Ovary (tissue), 9 donors: ENCODE measurements around the gene SIN3A. TPM values are rescaled to one million over a fixed set of nuclear protein-coding genes. Genes with fewer than 3 reads are reported as not detected.
"Not testable (repeated sequence)": the region's sequence is repeated elsewhere in the genome, so short reads cannot be mapped to it uniquely, and the experiment has no call there.

ENCODE experiments used
- DNase-seq, 5 donors: peaks; one replicate each; pipeline ENCODE4 v3.0.0-alpha.2; 2019 to 2020
- H3K27ac ChIP-seq, 2 donors: fragments of 200-600 bp; one replicate each; pipeline versions ENCODE4 v1.5.1 to v1.8.0; 2019 to 2022
- H3K27me3 ChIP-seq: fragments of 200-600 bp; one replicate; pipeline ENCODE4 v1.8.0; 2022
- H3K36me3 ChIP-seq: fragments of 200-600 bp; sonication (generic); one replicate; pipeline ENCODE4 v1.5.1; 2019
- H3K4me1 ChIP-seq: one replicate; pipeline ENCODE4 v1.8.1; 2013; ENCODE audit warnings: mild to moderate bottlenecking, moderate library complexity; ENCODE audit not compliant: insufficient read depth
- H3K4me3 ChIP-seq: fragments of 200-600 bp; sonication (generic); one replicate; pipeline ENCODE4 v1.5.1; 2017
- H3K9me3 ChIP-seq, 2 donors: fragments of 200-600 bp in 1 of 2; sonication (generic) in 1 of 2; one replicate each; pipeline versions ENCODE4 v1.5.1 to v1.8.1; 2013 to 2019; ENCODE audit warnings: mild to moderate bottlenecking in 1 of 2, moderate library complexity in 1 of 2
- EP300 ChIP-seq: sonication (generic); formaldehyde crosslinking; IDR thresholded peaks from one replicate; pipeline ENCODE4 v1.6.1; 2017; ENCODE audit warnings: antibody characterized with exemption
- POLR2A ChIP-seq: fragments of 450-650 bp; IDR thresholded peaks from one replicate; pipeline ENCODE4 v1.6.1; 2017; ENCODE audit warnings: antibody characterized with exemption, mild to moderate bottlenecking, moderate library complexity
- WGBS, 3 donors: extraction: QIAGEN DNeasy Blood & Tissue Kit in 1 of 3; methylation state at CpG; one replicate each; pipeline versions ENCODE4 v1.1.5 to v1.1.7; 2013 to 2017; 5-methylcytosine and 5-hydroxymethylcytosine counted together
- intact Hi-C, 4 donors: fragments of 100-400 bp; cut with DNase I; formaldehyde crosslinking; loops; one replicate each; pipeline versions ENCODE4 v1.11.0 to v1.15.1; 2022 to 2023
- polyA plus RNA-seq, 2 donors: library from polyadenylated mRNA; stranded (reverse); fragments of 200-250 nt in 1 of 2; fragments of 350-450 nt in 1 of 2; fragmentation: Illumina TruSeq in 1 of 2; extraction: RNeasy Lipid Tissue Mini Kit (QIAGEN cat#74804) in 1 of 2; gene quantifications; one replicate each; pipeline ENCODE4 v1.2.3, GENCODE V29; 2013 to 2014
- total RNA-seq, 7 donors: library from RNA; depleted of rRNA in 2 of 7; stranded (reverse); fragments of >200 nt in 2 of 7; fragmentation: NEBNext Ultra II Directional in 3 of 7; extraction: Animal tissue kit (Norgen Biotek cat#: 25700) in 3 of 7; gene quantifications; one replicate each; pipeline versions ENCODE4 v1.1.0 to v1.2.4, GENCODE V29; 2016 to 2023
- TF ChIP-seq, protein P1 (sequence below), 3 donors: fragments of 450-650 bp in 2 of 3; fragments of 200-600 bp in 1 of 3; IDR thresholded peaks; one replicate each; pipeline versions ENCODE4 v1.5.1 to v1.8.0; 2016 to 2022; ENCODE audit warnings: antibody characterized with exemption in 3 of 3, mild to moderate bottlenecking in 1 of 3
- donor health status: DM: no; HTN: no; CAD: no; lungs with moderate emphysema.
- donor health status: DM: no; HTN: no; CAD: no.
- donor health status: Bipolar disorder and iron deficiency.
- donor health status: DM: yes; HTN: yes; CAD: no.
- donor health status: DM: no; HTN: no; CAD: no.
- donor health status: DM: yes; HTN: yes; CAD: no.

SIN3A gene
- total and polyA plus RNA-seq, 9 donors: 29.3 to 115 (median 88.5) TPM

DNA sequence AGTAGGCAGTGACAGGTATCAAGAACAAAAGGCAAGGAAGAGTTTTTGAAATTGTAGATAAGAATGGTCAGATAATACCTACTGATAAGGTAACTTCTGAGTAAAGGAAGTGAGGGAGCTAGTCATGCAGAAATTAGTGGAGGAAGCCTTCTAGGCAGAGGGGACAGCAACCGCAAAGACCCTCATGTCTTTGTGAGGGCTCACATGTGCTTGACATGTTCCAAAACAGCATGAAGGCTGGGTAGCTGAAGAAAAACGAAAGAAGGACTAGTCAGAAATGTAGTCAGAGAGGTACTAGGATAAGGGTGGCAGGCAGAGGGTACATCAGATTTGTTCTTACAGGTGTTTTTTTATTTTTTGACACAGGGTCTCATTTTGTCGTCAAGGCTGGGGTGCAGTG lies 5.3 kb downstream of the SIN3A start:
- no peak overlapping the region for H3K4me3 ChIP-seq
- H3K4me1 ChIP-seq: peaks cover 4% of the 10 kb centered on the region
- H3K9me3 ChIP-seq: no peaks in the 10 kb centered on the region
- H3K27ac ChIP-seq: no peak overlapping the region
- intact Hi-C loops: no loop called here
- H3K36me3 ChIP-seq: no peaks in the 10 kb centered on the region
- no peaks in the 10 kb centered on the region for H3K27me3 ChIP-seq
- TF ChIP-seq POLR2A (no peak), EP300 (no peak)
- TF ChIP-seq, protein P1, sequence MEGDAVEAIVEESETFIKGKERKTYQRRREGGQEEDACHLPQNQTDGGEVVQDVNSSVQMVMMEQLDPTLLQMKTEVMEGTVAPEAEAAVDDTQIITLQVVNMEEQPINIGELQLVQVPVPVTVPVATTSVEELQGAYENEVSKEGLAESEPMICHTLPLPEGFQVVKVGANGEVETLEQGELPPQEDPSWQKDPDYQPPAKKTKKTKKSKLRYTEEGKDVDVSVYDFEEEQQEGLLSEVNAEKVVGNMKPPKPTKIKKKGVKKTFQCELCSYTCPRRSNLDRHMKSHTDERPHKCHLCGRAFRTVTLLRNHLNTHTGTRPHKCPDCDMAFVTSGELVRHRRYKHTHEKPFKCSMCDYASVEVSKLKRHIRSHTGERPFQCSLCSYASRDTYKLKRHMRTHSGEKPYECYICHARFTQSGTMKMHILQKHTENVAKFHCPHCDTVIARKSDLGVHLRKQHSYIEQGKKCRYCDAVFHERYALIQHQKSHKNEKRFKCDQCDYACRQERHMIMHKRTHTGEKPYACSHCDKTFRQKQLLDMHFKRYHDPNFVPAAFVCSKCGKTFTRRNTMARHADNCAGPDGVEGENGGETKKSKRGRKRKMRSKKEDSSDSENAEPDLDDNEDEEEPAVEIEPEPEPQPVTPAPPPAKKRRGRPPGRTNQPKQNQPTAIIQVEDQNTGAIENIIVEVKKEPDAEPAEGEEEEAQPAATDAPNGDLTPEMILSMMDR (IDR thresholded peaks at IDR 0.05): no peak
- 83 to 91% (median 89%) methylated on average over 3 of the region's 3 CpGs for WGBS, 3 donors
- DNase-seq: no peak

DNA sequence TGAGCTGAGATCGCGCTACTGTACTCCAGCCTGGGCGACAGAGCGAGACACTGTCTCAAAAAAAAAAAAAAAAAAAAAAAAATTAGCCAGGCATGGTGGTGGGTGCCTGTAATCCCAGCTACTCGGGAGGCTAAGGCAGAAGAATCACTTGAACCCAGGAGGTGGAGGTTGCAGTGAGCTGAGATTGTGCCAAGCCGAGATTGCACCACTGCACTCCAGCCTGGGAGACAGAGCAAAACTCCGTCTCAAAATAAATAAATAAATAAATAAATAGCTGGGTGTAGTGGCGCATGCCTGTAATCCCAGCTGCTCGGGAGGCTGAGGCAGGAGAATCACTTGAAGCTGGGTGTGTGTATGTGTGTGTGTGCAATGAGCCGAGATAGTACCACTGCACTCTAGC lies 6.2 kb downstream of the SIN3A start:
- H3K9me3 ChIP-seq, DNase-seq, H3K4me3 ChIP-seq, H3K27me3 ChIP-seq, intact Hi-C loops, H3K27ac ChIP-seq, H3K36me3 ChIP-seq, H3K4me1 ChIP-seq: not testable (repeated sequence)
- WGBS, 3 donors: 91 to 92% (median 91%) methylated on average over 10 of the region's 10 CpGs

DNA sequence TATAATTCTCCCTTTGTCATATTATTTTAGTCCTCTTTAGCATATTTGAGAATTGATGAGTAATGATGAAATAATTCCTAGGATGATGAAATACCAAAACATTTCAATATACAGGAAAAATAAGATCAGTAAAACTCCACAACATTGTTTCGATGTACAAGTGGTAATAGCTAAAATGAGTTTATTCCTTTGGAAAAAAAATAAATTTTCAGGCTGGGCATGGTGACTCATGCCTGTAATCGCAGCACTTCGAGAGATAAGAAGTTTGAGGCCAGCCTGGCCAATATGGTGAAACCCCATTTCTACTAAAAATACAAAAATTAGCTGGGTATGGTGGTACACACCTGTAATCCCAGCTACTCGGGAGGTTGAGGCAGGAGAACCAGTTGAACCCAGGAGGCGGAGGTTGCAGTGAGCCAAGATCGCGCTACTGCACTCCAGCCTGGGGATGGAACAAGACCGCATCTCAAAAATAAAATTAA lies 7.5 kb downstream of the SIN3A start:
- DNase-seq, H3K27me3 ChIP-seq, intact Hi-C loops, H3K4me3 ChIP-seq, H3K27ac ChIP-seq, H3K36me3 ChIP-seq, H3K9me3 ChIP-seq, H3K4me1 ChIP-seq: not testable (repeated sequence)
- WGBS, 3 donors: 57 to 67% (median 59%) methylated on average over 8 of the region's 8 CpGs

DNA sequence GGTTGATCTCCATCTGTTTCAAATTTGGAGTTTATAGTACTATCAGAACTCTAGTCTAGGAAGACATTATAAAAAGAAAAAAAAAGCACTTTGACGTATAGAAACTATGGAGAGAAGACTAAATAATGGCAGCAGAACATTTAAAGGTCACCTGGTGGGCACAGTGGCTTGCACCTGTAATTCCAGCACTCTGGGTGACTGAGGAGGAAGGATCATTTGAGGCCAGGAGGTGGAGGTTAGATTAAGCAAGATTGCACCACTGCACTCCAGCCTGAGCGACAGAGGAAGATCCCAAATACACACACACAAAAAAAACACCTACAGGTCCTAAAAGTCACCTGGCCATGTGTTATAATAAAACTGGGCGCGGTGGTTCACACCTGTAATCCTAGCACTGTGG lies 13.8 kb downstream of the SIN3A start:
- intact Hi-C loops: no loop called here
- TF ChIP-seq, protein P1 (IDR thresholded peaks at IDR 0.05): no peak
- TF ChIP-seq EP300 (no peak), POLR2A (no peak)
- Histone ChIP-seq H3K36me3 (no peaks in the 10 kb centered on the region), H3K27me3 (no peaks in the 10 kb centered on the region), H3K9me3 (no peaks in the 10 kb centered on the region), H3K27ac (no peak overlapping the region), H3K4me1 (peaks cover 2% of the 10 kb centered on the region), H3K4me3 (no peak overlapping the region)
- DNase-seq: no peak
- 93 to 96% (median 95%) methylated on average over 4 of the region's 4 CpGs for WGBS, 3 donors

DNA sequence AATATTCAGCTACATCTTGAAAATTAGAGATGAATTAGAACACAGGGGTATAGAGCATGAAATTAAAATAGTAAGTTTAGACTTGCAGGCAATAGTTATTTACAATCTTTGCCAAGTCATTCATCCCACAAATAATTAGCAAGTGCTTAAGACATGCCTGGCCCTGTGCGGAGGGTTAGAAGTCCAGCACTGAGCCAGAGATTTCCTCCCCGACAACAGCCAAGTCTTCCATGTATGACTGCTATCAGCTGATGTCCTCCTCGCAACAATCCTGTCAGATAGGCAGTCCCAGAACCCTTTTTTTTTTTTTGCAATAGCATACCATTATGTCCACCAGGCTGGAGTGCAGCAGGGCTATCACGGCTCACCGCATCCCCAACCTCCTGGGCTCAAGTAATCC lies 14.6 kb downstream of the SIN3A start:
- 73 to 86% (median 82%) methylated on average over 5 of the region's 5 CpGs for WGBS, 3 donors
- DNase-seq: no peak
- no peak overlapping the region for H3K27ac ChIP-seq
- no peak overlapping the region for H3K4me3 ChIP-seq
- H3K36me3 ChIP-seq: no peaks in the 10 kb centered on the region
- intact Hi-C loops: no loop called here
- TF ChIP-seq POLR2A: no peak
- TF ChIP-seq, protein P1 (IDR thresholded peaks at IDR 0.05): no peak
- no peak for TF ChIP-seq EP300
- peaks cover 3% of the 10 kb centered on the region for H3K4me1 ChIP-seq
- H3K27me3 ChIP-seq: no peaks in the 10 kb centered on the region
- H3K9me3 ChIP-seq: no peaks in the 10 kb centered on the region

DNA sequence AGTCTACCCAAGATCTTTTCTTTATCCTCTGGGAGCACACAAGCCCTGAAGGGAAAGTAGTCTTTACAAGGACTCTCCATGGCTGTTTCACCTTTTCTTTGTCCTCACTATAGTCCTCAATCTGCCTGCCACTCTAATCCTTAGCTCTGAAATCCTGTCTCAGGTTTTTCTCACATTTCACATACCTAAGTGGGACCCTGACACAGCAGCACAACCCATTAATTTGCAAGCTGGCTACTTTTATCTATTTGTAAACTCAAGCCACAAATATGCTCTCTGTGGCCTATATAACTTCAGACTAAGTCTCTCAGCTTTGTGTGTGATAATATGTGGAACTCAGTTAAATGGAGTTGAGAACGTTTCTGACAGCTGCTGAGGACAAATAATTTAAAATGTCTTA lies 19.8 kb downstream of the SIN3A start:
- intact Hi-C loops: no loop called here
- no peak for TF ChIP-seq EP300
- TF ChIP-seq, protein P1 (IDR thresholded peaks at IDR 0.05): no peak
- no peak for TF ChIP-seq POLR2A
- peaks cover 2% of the 10 kb centered on the region for H3K4me1 ChIP-seq
- DNase-seq: no peak
- 10 to 15% (median 15%) methylated on average over 1 of the region's 1 CpG for WGBS, 3 donors
- H3K27ac ChIP-seq: no peak overlapping the region
- no peaks in the 10 kb centered on the region for H3K27me3 ChIP-seq
- no peaks in the 10 kb centered on the region for H3K36me3 ChIP-seq
- no peaks in the 10 kb centered on the region for H3K9me3 ChIP-seq
- no peak overlapping the region for H3K4me3 ChIP-seq
